ENCODE measurements around the gene CCSAP. TPM values are rescaled to one million over a fixed set of nuclear protein-coding genes. Genes with fewer than 3 reads are reported as not detected.

Gene CCSAP
- total RNA-seq, 4 donors from 2014 or later: 0.51 to 14.2 (median 4.3) TPM

- no peaks in the 10 kb centered on the region for H3K36me3 ChIP-seq
- H3K4me3 ChIP-seq: no peak overlapping the region
- TF ChIP-seq POLR2A (IDR thresholded peaks at IDR 0.05) (no peak), CTCF (IDR thresholded peaks at IDR 0.05) (no peak)
- intact Hi-C loops (cut with DNase I; ENCODE audit: low total_unique reads): no loop called here
- DNase-seq: no peak
- no peaks in the 10 kb centered on the region for H3K9me3 ChIP-seq
- peaks cover 0 to 4% of the 10 kb centered on the region in 2 donors for H3K4me1 ChIP-seq
- no peaks in the 10 kb centered on the region for H3K27me3 ChIP-seq
- H3K27ac ChIP-seq: no peak overlapping the region
These were observed 67.8 kb downstream of the CCSAP start for GRCh38 chr1:229275005-229275404.

- H3K4me1 ChIP-seq: peaks cover 0 to 4% of the 10 kb centered on the region in 2 donors
- H3K4me3 ChIP-seq: no peak overlapping the region
- TF ChIP-seq POLR2A (IDR thresholded peaks at IDR 0.05) (no peak), CTCF (IDR thresholded peaks at IDR 0.05) (no peak)
- DNase-seq: no peak
- H3K27ac ChIP-seq: no peak overlapping the region
- no peaks in the 10 kb centered on the region for H3K27me3 ChIP-seq
- H3K36me3 ChIP-seq: no peaks in the 10 kb centered on the region
- H3K9me3 ChIP-seq: no peaks in the 10 kb centered on the region
- intact Hi-C loops (cut with DNase I; ENCODE audit: low total_unique reads): no loop called here
These were observed 69.2 kb downstream of the CCSAP start for GRCh38 chr1:229273507-229274232.

GRCh38 chr1:229272164-229273158 lies 70.4 kb downstream of the CCSAP start:
- TF ChIP-seq CTCF (IDR thresholded peaks at IDR 0.05): no peak
- no peak for TF ChIP-seq POLR2A (IDR thresholded peaks at IDR 0.05)
- no peak for DNase-seq
- H3K27me3 ChIP-seq: no peaks in the 10 kb centered on the region
- no peaks in the 10 kb centered on the region for H3K9me3 ChIP-seq
- H3K4me3 ChIP-seq: peak overlapping the region; percentile 47 to 94
- H3K4me1 ChIP-seq: peaks cover 0 to 4% of the 10 kb centered on the region in 2 donors
- intact Hi-C loops (cut with DNase I; ENCODE audit: low total_unique reads): no loop called here
- H3K27ac ChIP-seq: peak overlapping the region in 1 of 2 donors; percentile 55
- no peaks in the 10 kb centered on the region for H3K36me3 ChIP-seq

- H3K9me3 ChIP-seq: no peaks in the 10 kb centered on the region
- peaks cover 0 to 4% of the 10 kb centered on the region in 2 donors for H3K4me1 ChIP-seq
- no peaks in the 10 kb centered on the region for H3K27me3 ChIP-seq
- peak overlapping the region; percentile 47 to 94 for H3K4me3 ChIP-seq
- no peaks in the 10 kb centered on the region for H3K36me3 ChIP-seq
- no peak for DNase-seq
- TF ChIP-seq POLR2A (IDR thresholded peaks at IDR 0.05) (no peak), CTCF (IDR thresholded peaks at IDR 0.05) (peak in 1 of 4 experiments; percentile 17)
- peak overlapping the region; percentile 55 to 85 for H3K27ac ChIP-seq
- intact Hi-C loops (cut with DNase I; ENCODE audit: low total_unique reads): no loop called here
These were observed 71.2 kb downstream of the CCSAP start for GRCh38 chr1:229271448-229272159.

Small RNA genes within 50 kb of the gene (small RNA-seq; reads per million reads assigned to genes)
- not detected for gene RNU6-180P

Other genes starting within 250 kb of the CCSAP start
- gene RAB4A, start 71.9 kb downstream of the CCSAP start, total RNA-seq: 10 to 100 TPM; 31.5 to 49.2 (median 39.9) TPM
- gene ACTA1, start 91.0 kb upstream of the CCSAP start, total RNA-seq: 1 to 10 TPM in 1 of 4 donors, not detected in 3; 4.2 TPM
- 10 to 100 TPM; 25.6 to 58.6 (median 37.1) TPM for gene NUP133, start 165.3 kb upstream of the CCSAP start, total RNA-seq
- gene ABCB10, start 215.7 kb upstream of the CCSAP start, total RNA-seq: 10 to 100 TPM in 2 of 4 donors, 1 to 10 TPM in 2; 4.7 to 26.8 (median 15.4) TPM

All from uterus (tissue), 4 donors.